Central memory CD4-positive, alpha-beta T cell (primary cell): Measurements from ENCODE around the gene DBNDD2.
A peak's percentile ranks its signal among the peaks of the same experiment; 100 is the strongest.

ENCODE experiments used
- DNase-seq: peaks from one replicate; pipeline ENCODE4 v3.0.0; 2022

The DBNDD2 gene

GRCh38 chr20:45419188-45420091, 11.4 kb downstream of the DBNDD2 start:
- no peak for DNase-seq

DNA sequence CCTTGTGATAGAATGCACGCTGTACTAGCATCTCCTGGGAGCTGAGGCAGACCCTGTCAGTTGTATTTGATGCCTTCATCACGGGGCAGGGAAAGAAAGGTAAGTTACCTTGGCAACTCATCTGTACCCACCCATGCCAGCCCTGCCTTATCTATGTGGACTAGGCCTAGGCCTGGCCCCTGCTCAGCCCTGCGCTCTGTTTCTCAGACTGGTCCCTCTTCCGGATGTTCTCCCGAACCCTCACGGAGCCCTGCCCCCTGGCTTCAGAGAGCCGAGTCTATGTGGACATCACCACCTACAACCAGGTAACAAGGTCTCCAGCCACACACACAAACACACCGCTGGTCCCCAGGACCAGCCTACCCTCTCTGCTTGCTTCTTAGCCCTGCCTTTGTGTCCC, 12.0 kb downstream of the DBNDD2 start:
- DNase-seq, result no peak

DNA sequence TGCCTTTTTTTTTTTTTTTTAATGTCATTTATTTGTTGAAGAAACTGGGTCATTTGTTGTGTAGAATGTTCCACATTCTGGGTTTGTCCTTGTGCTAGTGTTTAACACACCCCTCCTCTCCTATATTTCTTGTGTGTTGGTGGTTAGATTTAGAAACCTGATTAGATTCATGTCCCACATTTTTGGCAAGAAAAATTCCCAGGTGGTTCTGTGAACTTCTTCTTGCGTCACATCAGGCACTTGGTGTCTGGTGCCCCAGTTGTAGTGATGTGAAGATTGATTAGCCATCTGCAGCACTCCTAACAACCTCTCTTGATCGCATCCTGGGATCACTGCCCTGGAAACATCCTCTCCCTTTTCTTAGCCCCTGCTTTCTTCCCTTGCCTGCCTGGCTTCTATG, 15.6 kb downstream of the DBNDD2 start:
- DNase-seq, result no peak

GRCh38 chr20:45425561-45425960, 17.5 kb downstream of the DBNDD2 start:
- DNase-seq, result no peak

DNA sequence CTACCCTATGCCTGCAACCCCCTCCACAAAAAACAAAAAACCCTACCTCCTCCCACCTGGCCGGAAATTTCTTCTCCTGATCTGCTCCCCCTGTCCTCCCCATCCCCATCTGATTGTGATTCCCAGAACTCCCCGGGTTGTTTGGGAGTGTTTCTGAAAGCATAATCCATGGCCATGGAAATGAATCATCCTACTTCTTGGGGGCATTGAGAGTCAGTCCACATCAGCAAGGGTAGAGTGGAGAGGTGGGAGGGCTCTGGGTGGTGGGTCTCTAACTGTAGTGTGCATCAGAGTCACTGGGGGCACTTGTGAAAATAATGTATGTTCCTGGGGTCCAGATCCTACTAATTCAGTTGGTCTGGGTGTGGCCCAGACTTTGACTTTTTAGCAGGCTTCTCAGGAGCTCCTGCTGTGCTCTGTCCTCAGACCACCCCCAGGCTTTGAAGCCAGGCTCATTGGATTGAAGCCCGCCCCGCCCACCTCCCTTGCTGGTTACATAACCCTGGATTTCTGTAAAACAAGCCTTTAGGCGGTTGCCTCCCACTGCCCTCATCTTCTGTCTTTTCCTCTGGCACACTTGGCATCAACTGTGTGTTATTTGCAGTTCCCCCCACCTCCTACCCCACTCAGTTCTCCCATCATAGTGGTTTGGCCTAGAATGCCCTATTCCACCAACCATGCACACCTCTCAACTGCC, 18.4 kb downstream of the DBNDD2 start:
- DNase-seq, result no peak

GRCh38 chr20:45427236-45428149, 19.4 kb downstream of the DBNDD2 start:
- no peak for DNase-seq

DNA sequence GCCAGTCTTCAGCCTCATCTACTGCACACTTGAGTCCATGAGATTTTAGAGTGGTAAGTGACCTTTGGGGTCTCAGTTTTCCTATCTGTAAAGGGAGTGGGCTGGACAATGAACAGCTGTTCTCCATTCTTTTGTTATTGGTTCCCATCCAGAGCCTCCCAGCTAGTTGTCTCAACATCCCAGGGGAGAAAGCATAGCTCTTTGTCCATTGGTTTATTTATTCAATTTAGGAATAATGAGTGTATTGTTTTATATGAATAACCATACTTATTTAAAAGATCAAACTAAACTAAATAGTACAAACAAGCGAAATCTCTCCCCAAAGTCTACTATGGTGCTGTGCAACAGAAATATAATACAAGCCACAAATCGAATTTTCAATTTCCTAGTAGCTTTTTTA, 21.5 kb downstream of the DBNDD2 start:
- no peak for DNase-seq

DNA sequence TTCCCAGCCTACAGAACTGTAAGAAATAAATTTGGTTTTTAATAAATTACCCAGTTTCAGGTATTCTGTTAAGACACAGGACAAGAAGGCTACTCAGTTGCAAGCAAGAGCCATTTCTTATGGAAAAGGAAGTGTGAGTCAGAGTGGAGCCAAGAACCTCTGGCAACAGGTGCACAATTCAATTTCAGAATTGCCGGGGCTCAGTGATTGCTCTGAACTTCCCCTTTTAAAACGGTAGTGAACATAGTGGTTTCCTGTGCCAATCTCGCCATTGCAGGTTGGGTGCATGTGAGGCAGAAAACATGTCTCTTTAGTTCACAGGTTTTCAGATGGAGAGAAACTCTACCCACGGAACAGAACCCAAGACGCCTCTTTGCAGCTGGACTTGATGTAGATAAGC, 24.2 kb downstream of the DBNDD2 start:
- DNase-seq, result no peak

GRCh38 chr20:45433316-45433715, 25.2 kb downstream of the DBNDD2 start:
- DNase-seq, result no peak

DNA sequence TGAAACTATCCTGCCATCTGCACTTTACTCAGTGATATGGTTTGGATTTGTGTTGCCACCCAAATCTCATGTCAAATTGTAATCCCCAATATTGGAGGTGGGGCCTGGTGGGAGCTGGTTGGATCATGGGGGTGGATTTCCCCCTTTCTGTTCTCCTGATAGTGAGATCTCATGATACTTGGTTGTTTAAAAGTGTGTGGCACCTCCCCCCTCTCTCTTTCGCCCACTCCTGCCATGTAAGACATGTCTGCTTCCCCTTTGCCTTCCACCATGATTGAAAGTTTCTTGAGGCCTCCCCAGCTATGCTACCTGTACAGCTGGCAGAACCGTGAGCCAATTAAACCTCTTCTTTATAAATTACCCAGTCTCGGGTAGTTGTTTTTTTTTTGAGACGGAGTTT, 25.9 kb downstream of the DBNDD2 start:
- no peak for DNase-seq

DNA sequence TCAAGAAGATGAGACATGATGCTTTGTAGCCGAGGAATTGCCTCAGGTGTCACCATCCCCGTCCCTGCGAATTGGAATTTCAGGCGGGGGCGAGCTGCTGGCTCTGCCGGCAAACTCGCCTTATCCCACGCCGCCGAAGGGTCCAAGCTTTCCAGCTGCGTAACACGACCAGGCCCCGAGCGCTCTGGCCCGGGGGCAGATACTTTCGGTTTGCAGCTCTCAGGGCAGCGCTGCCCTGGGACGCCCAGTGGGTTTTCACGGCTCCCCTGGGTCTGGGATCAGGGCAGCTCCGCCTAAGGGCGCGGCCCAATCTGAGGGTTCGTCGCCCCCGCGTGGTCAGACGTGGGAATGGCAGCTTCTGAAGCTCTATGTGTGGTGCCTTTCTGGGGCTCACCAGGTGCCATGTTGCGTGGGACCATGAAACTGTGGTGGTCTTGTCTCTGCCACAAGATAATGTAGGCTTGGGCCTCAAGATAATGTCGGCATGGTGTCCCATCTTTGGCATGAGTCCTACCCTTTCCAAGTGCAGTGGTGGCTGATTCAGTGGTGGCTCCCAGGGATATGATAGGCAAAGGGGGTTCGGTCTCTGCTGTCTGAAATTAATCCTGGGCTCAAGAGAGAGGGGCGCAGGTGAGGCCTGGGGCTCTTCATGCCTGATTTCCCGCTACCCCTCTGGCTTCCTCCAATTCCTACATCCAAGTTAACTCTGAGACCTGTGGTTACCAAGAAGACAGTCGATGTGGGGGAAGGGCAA, 28.8 kb downstream of the DBNDD2 start:
- peak; percentile 79 for DNase-seq

DNA sequence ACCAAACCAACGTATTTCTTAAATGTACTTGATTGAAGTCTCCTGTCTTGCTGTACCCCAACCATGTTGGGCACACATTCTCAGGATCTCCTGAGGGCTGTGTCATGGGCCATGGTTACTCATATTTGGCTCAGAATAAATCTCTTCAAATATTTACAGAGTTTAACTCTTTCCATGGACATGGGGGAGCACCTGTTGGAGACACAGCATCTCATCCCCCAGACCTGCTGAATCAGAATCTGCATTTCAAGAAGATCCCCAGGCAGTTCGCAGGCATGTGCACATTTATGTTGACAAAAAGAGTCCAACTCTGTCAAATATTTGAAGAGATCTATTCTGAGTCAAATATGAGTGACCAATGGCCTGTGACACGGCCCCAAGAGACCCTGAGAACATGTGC, 32.3 kb downstream of the DBNDD2 start:
- DNase-seq, result no peak

GRCh38 chr20:45440891-45441685, 33.0 kb downstream of the DBNDD2 start:
- no peak for DNase-seq

GRCh38 chr20:45441746-45442145, 33.7 kb downstream of the DBNDD2 start:
- no peak for DNase-seq

GRCh38 chr20:45444050-45444449, 36.0 kb downstream of the DBNDD2 start:
- peak; percentile 71 for DNase-seq

GRCh38 chr20:45445805-45446562, 37.9 kb downstream of the DBNDD2 start:
- DNase-seq, result no peak

DNA sequence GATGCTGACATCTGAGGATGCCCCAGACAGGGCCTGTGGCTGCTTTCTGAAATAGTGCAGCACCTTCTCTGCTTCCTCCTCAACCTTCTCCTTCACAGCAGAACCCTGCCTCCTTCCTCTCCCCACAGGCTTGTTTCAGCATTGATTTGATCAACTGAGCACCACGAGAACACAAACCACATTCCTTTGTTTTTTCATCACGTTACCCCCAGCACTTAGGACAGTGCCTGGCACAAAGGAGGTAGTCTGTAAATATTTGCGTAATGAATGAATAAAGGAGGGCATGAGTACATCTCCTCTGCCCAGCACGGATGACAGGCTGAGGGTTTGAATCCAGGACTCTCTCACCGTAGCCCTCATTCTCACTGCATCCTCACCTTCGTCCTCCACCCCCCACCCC, 40.2 kb downstream of the DBNDD2 start:
- DNase-seq, result no peak

DNA sequence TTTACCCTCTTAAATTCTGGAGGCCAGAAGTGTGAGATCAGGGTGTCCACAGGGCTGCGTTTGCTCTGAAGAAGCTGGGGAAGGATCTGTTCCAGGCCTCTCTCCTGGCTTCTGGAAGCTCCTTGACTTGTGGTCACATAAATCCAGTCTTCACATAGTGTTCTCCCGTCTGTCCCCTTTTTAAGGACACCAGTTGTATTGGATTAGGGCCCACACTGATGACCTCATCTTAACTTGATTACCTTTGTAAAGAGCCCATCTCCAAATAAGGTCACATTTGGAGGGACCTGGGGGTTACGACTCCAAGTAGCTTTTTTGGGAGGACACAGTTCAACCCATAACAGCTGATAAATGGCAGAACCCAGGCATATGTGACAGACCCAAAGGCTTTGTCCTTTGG, 41.4 kb downstream of the DBNDD2 start:
- DNase-seq, result no peak

DNA sequence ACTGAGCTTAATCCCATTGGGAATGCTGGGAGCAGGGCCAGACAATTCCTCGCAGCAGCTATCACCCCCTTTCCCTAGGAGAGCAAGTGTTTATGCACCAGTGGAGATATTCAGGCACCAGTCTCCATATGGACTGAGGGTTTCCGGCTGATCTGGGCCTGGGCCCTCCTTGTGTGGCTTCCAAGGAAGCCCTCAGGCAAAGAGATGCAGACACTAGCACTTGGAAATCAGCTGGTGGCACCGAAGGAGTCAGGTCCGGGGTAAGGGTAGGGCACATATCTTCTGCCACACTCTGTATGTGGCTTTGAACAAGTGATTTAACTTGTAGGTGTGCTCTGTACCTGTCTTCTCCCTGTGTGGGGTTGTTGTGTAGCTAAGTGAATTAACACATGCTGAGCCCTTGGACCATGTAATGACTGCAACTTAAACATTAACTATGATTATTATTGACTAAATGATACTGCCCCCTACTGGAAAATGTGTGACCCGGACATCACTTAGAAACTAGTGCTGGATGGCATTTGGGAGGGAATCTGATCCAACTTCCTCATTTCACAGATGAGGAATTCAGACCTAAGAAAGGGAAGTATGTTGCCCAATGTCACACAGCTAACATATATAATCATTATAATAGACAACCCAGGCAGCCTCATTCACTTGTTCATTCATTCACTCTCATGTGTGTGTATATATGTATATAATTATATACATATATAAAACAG, 42.2 kb downstream of the DBNDD2 start:
- DNase-seq, result peak; percentile 36

GRCh38 chr20:45452238-45452637, 44.1 kb downstream of the DBNDD2 start:
- DNase-seq, result no peak
